ENCODE results near the gene ODAD3. TPM values are rescaled to one million over a fixed set of nuclear protein-coding genes. Genes with fewer than 3 reads are reported as not detected.

The ODAD3 gene
- total and polyA plus RNA-seq, 2 of the 13 experiments (the other 11 are each of a cell fraction or from before 2014, with no cell fraction given), result 0.04 to 0.08 TPM

- Histone ChIP-seq H3K4me3 (replicated peaks in 1 of 3; ENCODE audit: insufficient read depth in 1 of 3, low read depth in 2 of 3, low read length in 3 of 3) (no peak overlapping the region; a peak in 1 of 6 replicates), H3K4me2 (ENCODE audit: low read depth, low read length) (peak overlapping the region; percentile 79), H3K27me3 (ENCODE audit: control insufficient read depth in 1 of 2, insufficient read depth in 2 of 2, low read length in 2 of 2) (peaks cover 3 to 35% of the 10 kb centered on the region in 2 experiments; a peak in 4 of 5 replicates), H3K9me3 (ENCODE audit: low read length) (no peaks in the 10 kb centered on the region), H3K79me2 (ENCODE audit: insufficient read depth, low read length) (no peaks in the 10 kb centered on the region), H4K20me1 (ENCODE audit: insufficient read depth, low read length) (no peaks in the 10 kb centered on the region), H2AFZ (ENCODE audit: low read length) (no peak overlapping the region), H3K27ac (ENCODE audit: extremely low read length, insufficient read depth, low read length) (no peak overlapping the region), H3K9ac (ENCODE audit: insufficient read depth, low read depth, low read length) (no peak overlapping the region), H3K4me1 (ENCODE audit: insufficient read depth, low read length) (peaks cover 51% of the 10 kb centered on the region), H3K36me3 (replicated peaks in 1 of 2; ENCODE audit: control insufficient read depth in 1 of 2, insufficient read depth in 2 of 2, low read length in 2 of 2) (no peaks in the 10 kb centered on the region)
- FAIRE-seq, result no peak
- in situ Hi-C loops (cut with HindIII; ENCODE audit: extremely low pct_ligation_motif_present, low pct_unique_long_range_greater_than_20kb), result loop anchor here (5.0 kb wide), 1 partner anchor 41 kb away; the partner anchor contains the start of gene EPOR
- ATAC-seq, result no peak
- ChIA-PET POLR2A (interaction anchor here (1.4 to 2.2 kb wide), 2 partner anchors 12 to 49 kb away, joined by 3 to 14 read pairs; partner anchors contain the start of genes ODAD3, PRKCSH and SWSAP1), CTCF (ENCODE audit: low intra/inter-chr PET ratio, low total read pairs) (no interaction called here)
- TF ChIP-seq FOXP1 (IDR thresholded peaks at IDR 0.05) (no peak), FOXP1 (CRISPR knock-in tag; IDR thresholded peaks at IDR 0.05) (no peak), ZFP62 (CRISPR knock-in tag; IDR thresholded peaks at IDR 0.05) (no peak), SIN3A (IDR thresholded peaks at IDR 0.05; ENCODE audit: borderline replicate concordance, low read depth, low read length) (no peak), MAFK (conservative IDR thresholded peaks at IDR 0.05 in 1 of 2, IDR thresholded peaks at IDR 0.05 in 1 of 2; ENCODE audit: low read length in 2 of 2) (no peak), MBD4 (IDR thresholded peaks at IDR 0.05; ENCODE audit: borderline replicate concordance, low read length) (no peak), NONO (IDR thresholded peaks at IDR 0.05) (no peak), NONO (CRISPR knock-in tag; conservative IDR thresholded peaks at IDR 0.05) (no peak), MTF1 (CRISPR knock-in tag; IDR thresholded peaks at IDR 0.05) (no peak), ZNF770 (CRISPR knock-in tag; IDR thresholded peaks at IDR 0.05) (no peak), ZNF432 (CRISPR knock-in tag; IDR thresholded peaks at IDR 0.05; ENCODE audit: borderline replicate concordance) (no peak), PAF1 (CRISPR knock-in tag; IDR thresholded peaks at IDR 0.05) (no peak), GLMP (CRISPR knock-in tag; IDR thresholded peaks at IDR 0.05; ENCODE audit: borderline replicate concordance) (no peak), FOXO1 (CRISPR knock-in tag; IDR thresholded peaks at IDR 0.05) (no peak), ZNF503 (CRISPR knock-in tag; IDR thresholded peaks at IDR 0.05) (no peak), NFYB (CRISPR knock-in tag; IDR thresholded peaks at IDR 0.05) (no peak), HDAC6 (IDR thresholded peaks at IDR 0.05; ENCODE audit: low read depth, low read length) (no peak), PLSCR1 (CRISPR knock-in tag; IDR thresholded peaks at IDR 0.05; ENCODE audit: borderline replicate concordance) (no peak)
- intact Hi-C loops (cut with micrococcal nuclease; ENCODE audit: unreplicated experiment), result loop anchor here (5.0 kb wide), 1 partner anchor 41 kb away; the partner anchor contains the start of gene EPOR
- BruUV-seq (replicated peaks), result no TSS peak
- 43% methylated on average over 22 of the region's 27 CpGs for WGBS (ENCODE audit: low lambda C conversion rate)
- DNase-seq (ENCODE audit: low spot score), result no peak
Measured at GRCh38 chr19:11423164-11423790, 11.6 kb downstream of the ODAD3 start.
